ENCODE data around the gene PDE6G. TPM values are rescaled to one million over a fixed set of nuclear protein-coding genes. Genes with fewer than 3 reads are reported as not detected.

PDE6G gene
- total and polyA plus RNA-seq, 4 donors, result 0.25 to 1.9 (median 1.3) TPM

- WGBS, result 76% methylated on average over 18 of the region's 18 CpGs
- TF ChIP-seq, protein P1, sequence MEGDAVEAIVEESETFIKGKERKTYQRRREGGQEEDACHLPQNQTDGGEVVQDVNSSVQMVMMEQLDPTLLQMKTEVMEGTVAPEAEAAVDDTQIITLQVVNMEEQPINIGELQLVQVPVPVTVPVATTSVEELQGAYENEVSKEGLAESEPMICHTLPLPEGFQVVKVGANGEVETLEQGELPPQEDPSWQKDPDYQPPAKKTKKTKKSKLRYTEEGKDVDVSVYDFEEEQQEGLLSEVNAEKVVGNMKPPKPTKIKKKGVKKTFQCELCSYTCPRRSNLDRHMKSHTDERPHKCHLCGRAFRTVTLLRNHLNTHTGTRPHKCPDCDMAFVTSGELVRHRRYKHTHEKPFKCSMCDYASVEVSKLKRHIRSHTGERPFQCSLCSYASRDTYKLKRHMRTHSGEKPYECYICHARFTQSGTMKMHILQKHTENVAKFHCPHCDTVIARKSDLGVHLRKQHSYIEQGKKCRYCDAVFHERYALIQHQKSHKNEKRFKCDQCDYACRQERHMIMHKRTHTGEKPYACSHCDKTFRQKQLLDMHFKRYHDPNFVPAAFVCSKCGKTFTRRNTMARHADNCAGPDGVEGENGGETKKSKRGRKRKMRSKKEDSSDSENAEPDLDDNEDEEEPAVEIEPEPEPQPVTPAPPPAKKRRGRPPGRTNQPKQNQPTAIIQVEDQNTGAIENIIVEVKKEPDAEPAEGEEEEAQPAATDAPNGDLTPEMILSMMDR (IDR thresholded peaks at IDR 0.05; ENCODE audit: low read depth, low read length, missing input control), result no peak
- no peak for TF ChIP-seq NR2F2 (IDR thresholded peaks at IDR 0.05)
- TF ChIP-seq YY1 (IDR thresholded peaks at IDR 0.05), result no peak
- TF ChIP-seq HNF4A (conservative IDR thresholded peaks at IDR 0.05), result no peak
- no peak for TF ChIP-seq FOXA1 (IDR thresholded peaks at IDR 0.05)
- TF ChIP-seq, protein P2, sequence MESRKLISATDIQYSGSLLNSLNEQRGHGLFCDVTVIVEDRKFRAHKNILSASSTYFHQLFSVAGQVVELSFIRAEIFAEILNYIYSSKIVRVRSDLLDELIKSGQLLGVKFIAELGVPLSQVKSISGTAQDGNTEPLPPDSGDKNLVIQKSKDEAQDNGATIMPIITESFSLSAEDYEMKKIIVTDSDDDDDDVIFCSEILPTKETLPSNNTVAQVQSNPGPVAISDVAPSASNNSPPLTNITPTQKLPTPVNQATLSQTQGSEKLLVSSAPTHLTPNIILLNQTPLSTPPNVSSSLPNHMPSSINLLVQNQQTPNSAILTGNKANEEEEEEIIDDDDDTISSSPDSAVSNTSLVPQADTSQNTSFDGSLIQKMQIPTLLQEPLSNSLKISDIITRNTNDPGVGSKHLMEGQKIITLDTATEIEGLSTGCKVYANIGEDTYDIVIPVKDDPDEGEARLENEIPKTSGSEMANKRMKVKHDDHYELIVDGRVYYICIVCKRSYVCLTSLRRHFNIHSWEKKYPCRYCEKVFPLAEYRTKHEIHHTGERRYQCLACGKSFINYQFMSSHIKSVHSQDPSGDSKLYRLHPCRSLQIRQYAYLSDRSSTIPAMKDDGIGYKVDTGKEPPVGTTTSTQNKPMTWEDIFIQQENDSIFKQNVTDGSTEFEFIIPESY (IDR thresholded peaks at IDR 0.05), result no peak
- no peak for TF ChIP-seq SP1 (IDR thresholded peaks at IDR 0.05)
- Histone ChIP-seq H3K36me3 (ENCODE audit: control insufficient read depth in 4 of 4, insufficient read depth in 3 of 4, low read depth in 1 of 4, low read length in 3 of 4) (no peaks in the 10 kb centered on the region), H3K27ac (ENCODE audit: low read depth in 1 of 2, low read length in 2 of 2) (no peak overlapping the region), H3K9ac (ENCODE audit: low read depth in 1 of 2, low read length in 2 of 2) (no peak overlapping the region), H3K4me1 (ENCODE audit: control insufficient read depth in 4 of 4, insufficient read depth in 4 of 4, low read length in 3 of 4) (peaks cover 0 to 3% (median 0%) of the 10 kb centered on the region in 4 donors), H3K4me3 (ENCODE audit: low read depth in 1 of 3, low read length in 3 of 3) (no peak overlapping the region), H3K9me3 (ENCODE audit: control insufficient read depth in 4 of 4, low read length in 3 of 4) (no peaks in the 10 kb centered on the region), H3K27me3 (ENCODE audit: control insufficient read depth in 4 of 4, insufficient read depth in 4 of 4, low read length in 3 of 4) (no peaks in the 10 kb centered on the region)
- no peak for DNase-seq (ENCODE audit: low spot score)
Measured at GRCh38 chr17:81655378-81656117, 794 bp downstream of the PDE6G start.

GRCh38 chr17:81652906-81653771 is 3.2 kb downstream of the PDE6G start:
- WGBS, result 59% methylated on average over 27 of the region's 27 CpGs
- peaks cover 0 to 3% (median 0%) of the 10 kb centered on the region in 4 donors for H3K4me1 ChIP-seq (ENCODE audit: control insufficient read depth in 4 of 4, insufficient read depth in 4 of 4, low read length in 3 of 4)
- no peak for DNase-seq (ENCODE audit: low spot score)
- H3K9ac ChIP-seq (ENCODE audit: low read depth in 1 of 2, low read length in 2 of 2), result no peak overlapping the region
- no peak overlapping the region for H3K27ac ChIP-seq (ENCODE audit: low read depth in 1 of 2, low read length in 2 of 2)
- no peak overlapping the region for H3K4me3 ChIP-seq (ENCODE audit: low read depth in 1 of 3, low read length in 3 of 3)
- TF ChIP-seq SP1 (IDR thresholded peaks at IDR 0.05) (no peak), GABPA (IDR thresholded peaks at IDR 0.05 in 1 of 2, conservative IDR thresholded peaks at IDR 0.05 in 1 of 2) (no peak), HNF4A (conservative IDR thresholded peaks at IDR 0.05) (no peak), FOXA2 (IDR thresholded peaks at IDR 0.05) (no peak), JUND (IDR thresholded peaks at IDR 0.05) (no peak), NR2F2 (IDR thresholded peaks at IDR 0.05) (no peak), FOXA1 (IDR thresholded peaks at IDR 0.05) (no peak), RAD21 (IDR thresholded peaks at IDR 0.05) (no peak), TAF1 (conservative IDR thresholded peaks at IDR 0.05) (no peak), YY1 (IDR thresholded peaks at IDR 0.05) (no peak), MAX (IDR thresholded peaks at IDR 0.05) (no peak), ATF3 (IDR thresholded peaks at IDR 0.05) (no peak), EGR1 (IDR thresholded peaks at IDR 0.05; ENCODE audit: low read depth in 2 of 2) (no peak)
- TF ChIP-seq, protein P1 (IDR thresholded peaks at IDR 0.05; ENCODE audit: low read depth, low read length, missing input control), result no peak
- TF ChIP-seq, protein P3, sequence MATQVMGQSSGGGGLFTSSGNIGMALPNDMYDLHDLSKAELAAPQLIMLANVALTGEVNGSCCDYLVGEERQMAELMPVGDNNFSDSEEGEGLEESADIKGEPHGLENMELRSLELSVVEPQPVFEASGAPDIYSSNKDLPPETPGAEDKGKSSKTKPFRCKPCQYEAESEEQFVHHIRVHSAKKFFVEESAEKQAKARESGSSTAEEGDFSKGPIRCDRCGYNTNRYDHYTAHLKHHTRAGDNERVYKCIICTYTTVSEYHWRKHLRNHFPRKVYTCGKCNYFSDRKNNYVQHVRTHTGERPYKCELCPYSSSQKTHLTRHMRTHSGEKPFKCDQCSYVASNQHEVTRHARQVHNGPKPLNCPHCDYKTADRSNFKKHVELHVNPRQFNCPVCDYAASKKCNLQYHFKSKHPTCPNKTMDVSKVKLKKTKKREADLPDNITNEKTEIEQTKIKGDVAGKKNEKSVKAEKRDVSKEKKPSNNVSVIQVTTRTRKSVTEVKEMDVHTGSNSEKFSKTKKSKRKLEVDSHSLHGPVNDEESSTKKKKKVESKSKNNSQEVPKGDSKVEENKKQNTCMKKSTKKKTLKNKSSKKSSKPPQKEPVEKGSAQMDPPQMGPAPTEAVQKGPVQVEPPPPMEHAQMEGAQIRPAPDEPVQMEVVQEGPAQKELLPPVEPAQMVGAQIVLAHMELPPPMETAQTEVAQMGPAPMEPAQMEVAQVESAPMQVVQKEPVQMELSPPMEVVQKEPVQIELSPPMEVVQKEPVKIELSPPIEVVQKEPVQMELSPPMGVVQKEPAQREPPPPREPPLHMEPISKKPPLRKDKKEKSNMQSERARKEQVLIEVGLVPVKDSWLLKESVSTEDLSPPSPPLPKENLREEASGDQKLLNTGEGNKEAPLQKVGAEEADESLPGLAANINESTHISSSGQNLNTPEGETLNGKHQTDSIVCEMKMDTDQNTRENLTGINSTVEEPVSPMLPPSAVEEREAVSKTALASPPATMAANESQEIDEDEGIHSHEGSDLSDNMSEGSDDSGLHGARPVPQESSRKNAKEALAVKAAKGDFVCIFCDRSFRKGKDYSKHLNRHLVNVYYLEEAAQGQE (IDR thresholded peaks at IDR 0.05), result no peak
- no peaks in the 10 kb centered on the region for H3K36me3 ChIP-seq (ENCODE audit: control insufficient read depth in 4 of 4, insufficient read depth in 3 of 4, low read depth in 1 of 4, low read length in 3 of 4)
- H3K27me3 ChIP-seq (ENCODE audit: control insufficient read depth in 4 of 4, insufficient read depth in 4 of 4, low read length in 3 of 4), result peaks cover 0 to 4% (median 2%) of the 10 kb centered on the region in 4 donors
- H3K9me3 ChIP-seq (ENCODE audit: control insufficient read depth in 4 of 4, low read length in 3 of 4), result peaks cover 0 to 5% (median 2%) of the 10 kb centered on the region in 4 donors
